ENCODE data around the gene CRHR1.

- TF ChIP-seq REST (IDR thresholded peaks at IDR 0.05; ENCODE audit: low read depth, low read length) (no peak), USF2 (IDR thresholded peaks at IDR 0.05; ENCODE audit: borderline replicate concordance, low read depth, low read length) (no peak), EZH2 (IDR thresholded peaks at IDR 0.05; ENCODE audit: borderline replicate concordance, control insufficient read depth, low read depth, low read length) (no peak), HDAC2 (IDR thresholded peaks at IDR 0.05) (no peak), SIN3A (IDR thresholded peaks at IDR 0.05; ENCODE audit: low read depth, low read length) (no peak)
These were observed 42.9 kb downstream of the CRHR1 start for GRCh38 chr17:45826919-45827588.

Measured in GM12878 (cell line).